Liver (tissue), 9 donors: ENCODE measurements around the gene DLST. TPM values are rescaled to one million over a fixed set of nuclear protein-coding genes. Genes with fewer than 3 reads are reported as not detected.

Source experiments
- DNase-seq: peaks from one replicate; pipeline ENCODE4 v3.0.0-alpha.2; 2017; ENCODE audit warnings: low spot score
- H3K27ac ChIP-seq, 2 donors: one replicate each; pipeline ENCODE4 v1.7.0; 2013; ENCODE audit warnings: inconsistent platforms in 2 of 2, low read length in 2 of 2, control low read depth in 1 of 2, low read depth in 1 of 2, mild to moderate bottlenecking in 1 of 2
- H3K27me3 ChIP-seq, 4 donors: one replicate each; pipeline versions ENCODE4 v1.6.1 to v1.7.0; 2013; ENCODE audit warnings: low read length in 3 of 4, inconsistent platforms in 1 of 4, mild to moderate bottlenecking in 1 of 4, moderate library complexity in 1 of 4; ENCODE audit not compliant: control insufficient read depth in 4 of 4, insufficient read depth in 4 of 4
- H3K36me3 ChIP-seq, 4 donors: one replicate each; pipeline versions ENCODE4 v1.6.1 to v1.7.0; 2013; ENCODE audit warnings: low read length in 3 of 4, mild to moderate bottlenecking in 3 of 4, low read depth in 1 of 4, moderate library complexity in 1 of 4; ENCODE audit not compliant: control insufficient read depth in 4 of 4, insufficient read depth in 3 of 4
- H3K4me1 ChIP-seq, 4 donors: one replicate each; pipeline versions ENCODE4 v1.6.1 to v1.7.0; 2013; ENCODE audit warnings: low read length in 3 of 4, mild to moderate bottlenecking in 3 of 4, moderate library complexity in 1 of 4; ENCODE audit not compliant: control insufficient read depth in 4 of 4, insufficient read depth in 4 of 4
- H3K4me3 ChIP-seq, 3 donors: one replicate each; pipeline versions ENCODE4 v1.6.1 to v1.7.0; 2013; ENCODE audit warnings: low read length in 3 of 3, control low read depth in 1 of 3, low read depth in 1 of 3, mild to moderate bottlenecking in 1 of 3
- H3K9ac ChIP-seq, 2 donors: one replicate each; pipeline ENCODE4 v1.7.0; 2013; ENCODE audit warnings: low read length in 2 of 2, mild to moderate bottlenecking in 2 of 2, moderate library complexity in 2 of 2, control low read depth in 1 of 2, low read depth in 1 of 2
- H3K9me3 ChIP-seq, 4 donors: one replicate each; pipeline versions ENCODE4 v1.6.1 to v1.7.0; 2013; ENCODE audit warnings: low read length in 3 of 4; ENCODE audit not compliant: control insufficient read depth in 4 of 4
- ATF3 ChIP-seq: IDR thresholded peaks from 2 replicates; pipeline ENCODE4 v1.6.1; 2016; ENCODE audit warnings: antibody characterized with exemption
- CTCF ChIP-seq: fragments of 150-350 bp; IDR thresholded peaks from 2 replicates; pipeline ENCODE4 v1.5.1; 2017; ENCODE audit warnings: improper control_type of control experiment, low read depth, low read length; ENCODE audit not compliant: missing input control
- FOXA1 ChIP-seq: IDR thresholded peaks from 2 replicates; pipeline ENCODE4 v1.6.1; 2016; ENCODE audit warnings: antibody characterized with exemption
- FOXA2 ChIP-seq: IDR thresholded peaks from 2 replicates; pipeline ENCODE4 v1.6.1; 2016; ENCODE audit warnings: antibody characterized with exemption
- HNF4A ChIP-seq, 2 donors: conservative IDR thresholded peaks; 2 replicates each; pipeline ENCODE4 v1.6.1; 2016; ENCODE audit warnings: antibody characterized with exemption in 2 of 2, mild to moderate bottlenecking in 2 of 2
- HNF4G ChIP-seq: IDR thresholded peaks from 2 replicates; pipeline ENCODE4 v1.6.1; 2016; ENCODE audit warnings: antibody characterized with exemption
- JUND ChIP-seq, 2 donors: IDR thresholded peaks; 2 replicates each; pipeline ENCODE4 v1.6.1; 2016; ENCODE audit warnings: antibody characterized with exemption in 2 of 2
- NR2F2 ChIP-seq: IDR thresholded peaks from 2 replicates; pipeline ENCODE4 v1.6.1; 2016; ENCODE audit warnings: antibody characterized with exemption
- REST ChIP-seq: IDR thresholded peaks from 2 replicates; pipeline ENCODE4 v1.6.1; 2016; ENCODE audit warnings: antibody characterized with exemption, mild to moderate bottlenecking
- RXRA ChIP-seq, 2 donors: IDR thresholded peaks; 2 replicates each; pipeline ENCODE4 v1.6.1; 2017 to 2018; ENCODE audit warnings: antibody characterized with exemption in 2 of 2, mild to moderate bottlenecking in 1 of 2
- SP1 ChIP-seq: IDR thresholded peaks from 2 replicates; pipeline ENCODE4 v1.6.1; 2018; ENCODE audit warnings: antibody characterized with exemption, mild to moderate bottlenecking
- TAF1 ChIP-seq: conservative IDR thresholded peaks from 2 replicates; pipeline ENCODE4 v1.6.1; 2016; ENCODE audit warnings: antibody characterized with exemption, mild to moderate bottlenecking
- YY1 ChIP-seq: IDR thresholded peaks from 2 replicates; pipeline ENCODE4 v1.6.1; 2016; ENCODE audit warnings: antibody characterized with exemption, mild to moderate bottlenecking
- ZBTB33 ChIP-seq: IDR thresholded peaks from 2 replicates; pipeline ENCODE4 v1.6.1; 2016; ENCODE audit warnings: antibody characterized with exemption
- WGBS: extraction: QIAGEN DNeasy Blood & Tissue Kit; methylation state at CpG from one replicate; pipeline ENCODE4 v1.1.7; 2013; 5-methylcytosine and 5-hydroxymethylcytosine counted together
- polyA plus RNA-seq, 2 donors: library from polyadenylated mRNA; stranded (reverse) in 1 of 2; unstranded in 1 of 2; fragments of 200-250 nt in 1 of 2; fragments of >200 nt in 1 of 2; fragmentation: Nextera tagmentation in 1 of 2; extraction: Ambion mirVana in 1 of 2; gene quantifications; one replicate each; pipeline versions ENCODE4 v1.2.1 to v1.2.3, GENCODE V29; 2013 to 2015
- total RNA-seq, 2 donors: library from RNA; depleted of rRNA; stranded (reverse); fragments of >200 nt; gene quantifications; one replicate each; pipeline ENCODE4 v1.2.3, GENCODE V29; 2014
- TF ChIP-seq, protein P1 (sequence below): IDR thresholded peaks from 2 replicates; pipeline ENCODE4 v1.6.1; 2016; ENCODE audit warnings: antibody characterized with exemption
- donor health status: healthy.
- donor health status: healthy.
- donor health status: healthy.
- donor health status: healthy.
- donor health status: healthy.

The DLST gene
- total and polyA plus RNA-seq, 4 donors, result 10.7 to 69.3 (median 49.5) TPM

GRCh38 chr14:74846968-74847665, 34.6 kb upstream of the DLST start:
- Histone ChIP-seq H3K9ac (no peak overlapping the region), H3K27ac (no peak overlapping the region), H3K36me3 (no peaks in the 10 kb centered on the region), H3K27me3 (no peaks in the 10 kb centered on the region), H3K4me3 (no peak overlapping the region), H3K4me1 (no peaks in the 10 kb centered on the region), H3K9me3 (no peaks in the 10 kb centered on the region)
- WGBS, result 96% methylated on average over 1 of the region's 1 CpG
- DNase-seq, result no peak
- no peak for TF ChIP-seq REST
- TF ChIP-seq SP1, result no peak
- no peak for TF ChIP-seq RXRA (IDR thresholded peaks at IDR 0.05)
- TF ChIP-seq FOXA1, result no peak
- TF ChIP-seq CTCF, result no peak
- no peak for TF ChIP-seq HNF4A (conservative IDR thresholded peaks at IDR 0.05)
- TF ChIP-seq YY1, result no peak
- no peak for TF ChIP-seq JUND (IDR thresholded peaks at IDR 0.05)

DNA sequence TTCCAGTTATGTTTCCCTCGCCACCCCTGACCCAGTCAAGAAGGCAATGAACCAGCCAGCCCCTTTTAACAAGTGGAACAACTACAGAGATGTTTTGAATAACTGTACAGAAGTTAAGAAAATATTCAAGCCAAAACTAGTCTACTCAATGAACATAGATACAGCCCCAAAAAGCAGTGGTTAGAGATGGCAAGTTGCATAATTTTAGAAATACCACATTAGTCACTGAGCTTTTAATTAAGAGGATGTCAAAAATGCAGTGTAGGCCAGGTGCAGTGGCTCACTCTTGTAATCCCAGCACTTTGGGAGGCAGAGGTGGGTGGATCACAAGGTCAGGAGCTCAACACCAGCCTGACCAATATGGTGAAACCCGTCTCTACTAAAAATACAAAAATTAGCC, 32.9 kb upstream of the DLST start:
- TF ChIP-seq ZBTB33 (no peak), NR2F2 (no peak), JUND (IDR thresholded peaks at IDR 0.05) (no peak), FOXA2 (no peak), ATF3 (no peak), HNF4G (no peak), TAF1 (no peak)
- TF ChIP-seq, protein P1, sequence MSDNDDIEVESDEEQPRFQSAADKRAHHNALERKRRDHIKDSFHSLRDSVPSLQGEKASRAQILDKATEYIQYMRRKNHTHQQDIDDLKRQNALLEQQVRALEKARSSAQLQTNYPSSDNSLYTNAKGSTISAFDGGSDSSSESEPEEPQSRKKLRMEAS, result no peak
- Histone ChIP-seq H3K4me3 (no peak overlapping the region), H3K27me3 (no peaks in the 10 kb centered on the region), H3K9me3 (no peaks in the 10 kb centered on the region), H3K36me3 (no peaks in the 10 kb centered on the region), H3K9ac (no peak overlapping the region), H3K27ac (no peak overlapping the region), H3K4me1 (peaks cover 0 to 6% (median under 1%) of the 10 kb centered on the region in 4 donors)
- DNase-seq, result no peak
- WGBS, result 93% methylated on average over 2 of the region's 2 CpGs
